H1 (cell line): ENCODE data around the gene FHIP2A.

Experiments
- EZH2 ChIP-seq: fragments of 200-600 bp; sonication (generic); IDR thresholded peaks from 2 replicates; pipeline ENCODE4 v1.7.1; 2012; ENCODE audit warnings: low read depth, mild to moderate bottlenecking, moderate library complexity, low read length, inconsistent platforms; ENCODE audit not compliant: severe bottlenecking
- FOSL1 ChIP-seq: IDR thresholded peaks from 2 replicates; pipeline ENCODE4 v1.6.1; 2011; ENCODE audit warnings: mild to moderate bottlenecking, low read depth, low read length, moderate library complexity; ENCODE audit not compliant: insufficient read depth
- GTF2F1 ChIP-seq: IDR thresholded peaks from 2 replicates; pipeline ENCODE4 v1.6.1; 2012; ENCODE audit warnings: low read depth, low read length, improper control_type of control experiment, borderline replicate concordance
- MAX ChIP-seq: IDR thresholded peaks from 2 replicates; pipeline ENCODE4 v1.6.1; 2012; ENCODE audit warnings: inconsistent platforms
- POLR2A ChIP-seq, 2 experiments: IDR thresholded peaks; 1 replicate in 1 of 2; 2 replicates in 1 of 2; pipeline ENCODE4 v1.6.1; 2011; ENCODE audit warnings: low read depth in 2 of 2, low read length in 2 of 2, mild to moderate bottlenecking in 2 of 2; ENCODE audit errors: control extremely low read depth in 1 of 2
- POLR2AphosphoS5 ChIP-seq: IDR thresholded peaks from 2 replicates; pipeline ENCODE4 v1.6.1; 2011; ENCODE audit warnings: low read depth, low read length
- SP1 ChIP-seq: IDR thresholded peaks from 2 replicates; pipeline ENCODE4 v1.6.1; 2011; ENCODE audit warnings: low read depth, low read length
- TF ChIP-seq, protein P1 (sequence below), 3 experiments: IDR thresholded peaks; 1 replicate in 2 of 3; 2 replicates in 1 of 3; pipeline versions ENCODE4 v1.5.1 to v1.6.1; 2011; ENCODE audit warnings: low read length in 3 of 3, mild to moderate bottlenecking in 3 of 3, inconsistent platforms in 2 of 3, low read depth in 1 of 3, moderate library complexity in 1 of 3; ENCODE audit not compliant: insufficient read depth in 1 of 3; ENCODE audit errors: control extremely low read depth in 1 of 3

DNA sequence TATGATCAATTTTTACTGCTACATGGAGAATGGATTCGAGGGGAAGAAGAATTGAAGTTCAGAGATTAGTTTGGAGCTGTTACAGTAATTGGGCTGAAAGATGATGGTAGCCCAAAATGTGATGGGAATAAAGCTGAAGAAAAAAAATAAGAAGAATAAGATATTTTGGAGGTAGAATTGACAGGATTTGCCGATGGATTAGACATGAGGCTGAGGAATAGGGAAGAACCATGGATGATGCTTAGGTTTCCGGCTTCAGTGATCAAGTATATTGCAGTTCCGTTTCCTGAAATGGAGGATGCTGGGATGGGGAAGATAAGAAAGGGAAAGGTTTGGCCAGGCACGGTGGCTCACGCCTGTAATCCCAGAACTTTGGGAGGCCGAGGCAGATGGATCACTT is 38.9 kb upstream of the FHIP2A start:
- TF ChIP-seq GTF2F1 (no peak), FOSL1 (no peak), EZH2 (no peak), POLR2A (IDR thresholded peaks at IDR 0.05; ENCODE audit: control extremely low read depth in 1 of 2, low read depth in 2 of 2, low read length in 2 of 2) (no peak), SP1 (no peak), POLR2AphosphoS5 (no peak), MAX (no peak)
- TF ChIP-seq, protein P1, sequence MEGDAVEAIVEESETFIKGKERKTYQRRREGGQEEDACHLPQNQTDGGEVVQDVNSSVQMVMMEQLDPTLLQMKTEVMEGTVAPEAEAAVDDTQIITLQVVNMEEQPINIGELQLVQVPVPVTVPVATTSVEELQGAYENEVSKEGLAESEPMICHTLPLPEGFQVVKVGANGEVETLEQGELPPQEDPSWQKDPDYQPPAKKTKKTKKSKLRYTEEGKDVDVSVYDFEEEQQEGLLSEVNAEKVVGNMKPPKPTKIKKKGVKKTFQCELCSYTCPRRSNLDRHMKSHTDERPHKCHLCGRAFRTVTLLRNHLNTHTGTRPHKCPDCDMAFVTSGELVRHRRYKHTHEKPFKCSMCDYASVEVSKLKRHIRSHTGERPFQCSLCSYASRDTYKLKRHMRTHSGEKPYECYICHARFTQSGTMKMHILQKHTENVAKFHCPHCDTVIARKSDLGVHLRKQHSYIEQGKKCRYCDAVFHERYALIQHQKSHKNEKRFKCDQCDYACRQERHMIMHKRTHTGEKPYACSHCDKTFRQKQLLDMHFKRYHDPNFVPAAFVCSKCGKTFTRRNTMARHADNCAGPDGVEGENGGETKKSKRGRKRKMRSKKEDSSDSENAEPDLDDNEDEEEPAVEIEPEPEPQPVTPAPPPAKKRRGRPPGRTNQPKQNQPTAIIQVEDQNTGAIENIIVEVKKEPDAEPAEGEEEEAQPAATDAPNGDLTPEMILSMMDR (IDR thresholded peaks at IDR 0.05; ENCODE audit: control extremely low read depth in 1 of 3, insufficient read depth in 1 of 3, low read depth in 1 of 3, low read length in 3 of 3) = no peak
